Mucosa of gallbladder (tissue), 1 donor: ENCODE measurements around the gene STPG4. TPM values are rescaled to one million over a fixed set of nuclear protein-coding genes. Genes with fewer than 3 reads are reported as not detected.
"Not testable (repeated sequence)": the region's sequence is repeated elsewhere in the genome, so short reads cannot be mapped to it uniquely, and the experiment has no call there.

Source experiments
- DNase-seq: peaks from one replicate; pipeline ENCODE4 v3.0.0-alpha.2; 2020; ENCODE audit warnings: low spot score
- total RNA-seq: library from RNA; stranded (reverse); gene quantifications from one replicate; pipeline ENCODE4 v1.2.1, GENCODE V29; 2021
- donor health status: DM: no; HTN: no; CAD: no.

STPG4 gene
- total RNA-seq, 1 donor from 2014 or later, result 0.20 TPM

GRCh38 chr2:47127862-47128543, 27.1 kb downstream of the STPG4 start:
- DNase-seq, result no peak

- no peak for DNase-seq
These were observed 28.3 kb downstream of the STPG4 start for GRCh38 chr2:47126783-47127182.

- DNase-seq, result not testable (repeated sequence)
These were observed 30.4 kb downstream of the STPG4 start for GRCh38 chr2:47124740-47125139.

- DNase-seq, result not testable (repeated sequence)
These were observed 34.7 kb downstream of the STPG4 start for GRCh38 chr2:47120424-47120823.

GRCh38 chr2:47119001-47119400, 36.1 kb downstream of the STPG4 start:
- DNase-seq, result no peak

- DNase-seq, result no peak
These were observed 36.5 kb downstream of the STPG4 start for GRCh38 chr2:47118581-47118980.

- DNase-seq, result no peak
These were observed 42.3 kb downstream of the STPG4 start for GRCh38 chr2:47112665-47113435.

GRCh38 chr2:47109680-47110079, 45.4 kb downstream of the STPG4 start:
- no peak for DNase-seq

GRCh38 chr2:47109007-47109375, 46.1 kb downstream of the STPG4 start:
- no peak for DNase-seq

GRCh38 chr2:47108267-47109006, 46.7 kb downstream of the STPG4 start:
- not testable (repeated sequence) for DNase-seq

GRCh38 chr2:47107201-47107600, 47.9 kb downstream of the STPG4 start:
- DNase-seq, result not testable (repeated sequence)

- DNase-seq, result not testable (repeated sequence)
These were observed 48.9 kb downstream of the STPG4 start for GRCh38 chr2:47106231-47106630.

GRCh38 chr2:47099712-47100111, 55.4 kb downstream of the STPG4 start:
- not testable (repeated sequence) for DNase-seq

GRCh38 chr2:47098953-47099352, 56.2 kb downstream of the STPG4 start:
- no peak for DNase-seq

GRCh38 chr2:47097563-47097962, 57.5 kb downstream of the STPG4 start:
- no peak for DNase-seq

GRCh38 chr2:47096451-47096850, 58.7 kb downstream of the STPG4 start:
- DNase-seq, result no peak

- no peak for DNase-seq
These were observed 59.6 kb downstream of the STPG4 start for GRCh38 chr2:47095349-47096020.

- DNase-seq, result no peak
These were observed 60.5 kb downstream of the STPG4 start for GRCh38 chr2:47094511-47095142.

GRCh38 chr2:47093626-47094025, 61.5 kb downstream of the STPG4 start:
- no peak for DNase-seq

- no peak for DNase-seq
These were observed 62.6 kb downstream of the STPG4 start for GRCh38 chr2:47092465-47092864.

GRCh38 chr2:47091118-47091517, 64.0 kb downstream of the STPG4 start:
- DNase-seq, result no peak

- DNase-seq, result no peak
These were observed 66.0 kb downstream of the STPG4 start for GRCh38 chr2:47089083-47089464.
